Stimulated activated CD8-positive, alpha-beta memory T cell treated with anti-CD3 and anti-CD28 coated beads, Interleukin-4, amount 100 ng/mL, for 48 hours (primary cell): ENCODE data around the gene ANTXR2.
"Not testable (repeated sequence)": the region's sequence is repeated elsewhere in the genome, so short reads cannot be mapped to it uniquely, and the experiment has no call there.

Experiments
- DNase-seq: peaks from one replicate; pipeline ENCODE4 v3.0.0-alpha.2; 2020

The ANTXR2 gene

DNA sequence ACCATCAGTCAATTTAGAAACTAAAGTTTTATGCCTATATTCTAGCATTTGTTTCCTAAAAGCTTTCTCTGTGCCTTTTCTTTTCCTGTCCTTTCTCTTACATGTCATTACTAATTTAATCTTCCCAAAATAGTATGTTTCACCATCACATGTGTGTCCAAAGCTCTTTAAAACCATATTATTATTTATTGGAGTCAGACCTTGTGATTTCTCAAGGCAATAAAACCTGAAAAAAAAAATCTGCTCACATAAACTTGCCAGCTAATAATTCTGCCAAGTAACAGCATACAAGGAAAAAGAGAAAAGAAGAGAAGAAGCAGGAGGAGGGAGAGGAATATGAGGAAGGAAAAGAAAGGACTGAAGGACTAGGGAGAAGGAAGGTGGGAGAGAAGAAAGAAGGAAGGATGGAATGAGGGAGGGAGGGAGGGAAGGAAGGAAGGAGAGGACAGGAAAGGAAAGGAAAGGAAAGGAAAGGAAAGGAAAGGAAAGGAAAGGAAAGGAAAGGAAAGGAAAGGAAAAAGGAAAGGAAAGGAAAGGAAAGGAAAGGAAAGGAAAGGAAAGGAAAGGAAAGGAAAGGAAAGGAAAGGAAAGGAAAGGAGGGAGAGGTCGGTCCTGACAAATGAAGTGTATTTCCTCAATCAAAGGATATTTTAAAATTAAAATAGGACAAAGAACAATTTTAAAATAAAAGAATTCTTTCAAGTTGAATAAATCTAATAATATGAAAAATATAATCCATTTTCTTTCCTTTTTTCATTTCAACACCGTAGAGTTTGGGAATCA, 57.4 kb downstream of the ANTXR2 start:
- no peak for DNase-seq

DNA sequence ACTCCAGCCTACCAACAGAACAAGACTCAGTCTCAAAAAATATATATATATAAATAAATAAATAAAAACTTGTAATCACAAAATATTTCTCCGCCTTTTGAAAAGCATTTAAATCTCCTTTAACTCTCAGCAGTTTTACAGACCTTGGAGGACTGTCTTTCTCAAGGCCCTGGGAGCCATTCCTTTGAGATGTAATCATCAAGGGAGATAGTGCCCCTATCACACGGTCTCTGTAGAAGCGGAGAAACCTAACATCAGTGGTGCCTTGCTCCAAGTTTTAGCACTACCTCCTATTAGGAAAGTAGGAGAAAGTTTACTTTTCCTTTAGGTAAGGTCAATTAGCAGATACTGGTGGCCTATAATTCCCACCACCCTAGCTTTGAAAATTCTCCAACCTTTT, 58.5 kb downstream of the ANTXR2 start:
- DNase-seq, result no peak

DNA sequence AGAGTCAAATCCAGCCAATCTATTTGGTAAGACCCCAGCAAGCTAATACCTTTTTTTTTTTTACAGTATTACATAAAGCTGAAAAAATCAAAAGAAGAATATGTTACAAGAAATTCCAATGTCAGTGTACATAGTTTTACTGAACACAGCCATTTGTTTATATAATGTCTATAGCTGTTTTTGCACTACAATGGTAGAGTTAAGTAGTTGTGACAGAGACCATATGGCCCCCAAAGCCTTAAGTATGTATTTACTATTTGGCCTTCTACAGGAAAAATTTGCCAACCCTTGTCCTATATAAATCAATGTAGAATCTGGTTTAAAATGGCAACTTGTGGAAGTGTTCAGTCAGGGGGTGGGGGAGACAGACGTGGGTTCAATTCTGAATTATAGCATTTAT, 60.7 kb downstream of the ANTXR2 start:
- DNase-seq, result no peak

DNA sequence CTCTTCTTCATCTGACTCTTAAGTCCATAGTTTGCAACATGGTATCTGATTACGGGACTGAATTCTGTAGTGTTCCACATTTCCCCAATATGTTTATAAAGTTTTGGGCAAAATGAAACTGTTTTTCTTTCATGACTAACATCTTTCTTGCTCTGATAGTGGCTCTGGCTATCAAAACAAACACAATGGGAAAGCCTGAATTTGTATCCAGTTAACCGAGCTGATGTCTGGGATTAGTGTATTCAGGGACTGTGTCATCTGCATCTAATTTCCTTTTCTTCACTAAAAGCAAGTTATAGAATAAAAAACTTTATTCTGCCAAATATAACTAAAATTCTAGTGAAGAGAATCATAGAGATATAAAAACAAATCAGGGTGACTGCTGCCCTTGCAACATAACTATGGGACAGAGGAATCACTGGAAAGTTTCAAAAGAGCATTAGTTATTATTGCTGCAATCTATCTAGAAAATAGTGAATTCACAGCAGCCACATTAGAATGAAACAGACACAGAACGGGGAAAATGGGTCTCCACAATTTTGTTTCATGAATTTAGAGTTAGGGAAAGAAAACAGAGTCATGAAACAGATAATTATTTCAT, 61.3 kb downstream of the ANTXR2 start:
- DNase-seq, result no peak

DNA sequence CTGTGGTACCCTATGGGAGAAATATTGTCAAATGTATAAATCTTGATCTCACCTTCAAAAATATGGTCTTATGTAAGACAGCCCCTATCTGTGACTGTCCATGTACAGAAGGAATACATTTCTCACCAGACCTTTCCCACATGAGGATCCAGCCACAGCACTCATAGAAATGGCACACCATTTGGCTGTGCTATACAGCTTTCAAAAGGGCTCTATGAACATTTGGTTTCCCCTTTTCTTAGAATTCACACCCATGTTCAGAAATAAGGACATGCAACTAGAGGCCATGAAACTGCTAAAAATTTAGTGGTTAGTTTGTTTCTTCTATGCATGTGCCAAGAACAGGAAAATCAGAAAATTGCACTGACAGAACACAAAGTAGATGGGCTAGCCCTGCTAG, 62.7 kb downstream of the ANTXR2 start:
- DNase-seq, result no peak

DNA sequence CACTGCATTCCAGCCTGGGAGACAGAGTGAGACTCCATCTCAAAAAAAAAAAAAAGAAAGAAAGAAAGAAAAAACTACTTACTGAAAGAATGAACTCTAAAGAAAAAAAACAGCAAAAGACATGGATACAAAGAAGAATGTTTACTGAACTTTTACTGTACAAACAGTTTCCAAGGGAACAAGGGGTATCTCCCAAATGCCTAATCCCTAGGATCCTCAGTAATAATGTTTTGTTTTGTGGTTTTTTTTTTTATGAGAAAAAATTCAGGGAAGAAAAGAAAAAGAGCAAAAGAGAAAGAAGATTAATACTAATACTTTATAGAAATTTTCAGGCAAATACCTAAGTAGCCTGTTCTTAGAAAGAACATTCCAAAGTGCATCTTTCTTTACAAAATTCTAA, 63.2 kb downstream of the ANTXR2 start:
- DNase-seq, result no peak

DNA sequence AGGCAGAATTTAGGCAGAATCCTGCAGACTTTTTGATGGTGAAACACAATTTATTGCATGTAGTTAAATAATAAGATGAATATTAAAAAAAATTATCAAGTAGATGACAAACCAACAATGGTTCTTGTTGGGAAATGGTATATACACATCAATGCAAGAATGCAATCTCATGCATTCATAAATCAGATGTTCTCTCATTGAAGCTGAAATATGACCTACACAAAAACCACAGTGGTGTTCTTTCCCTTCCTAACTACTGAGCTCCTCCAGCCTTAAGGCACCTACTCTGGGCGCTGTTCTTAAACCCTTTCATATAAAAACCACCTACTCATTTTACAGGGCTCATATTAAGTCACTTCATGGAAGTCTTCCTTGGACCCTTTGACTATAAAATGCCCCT, 64.1 kb downstream of the ANTXR2 start:
- no peak for DNase-seq

DNA sequence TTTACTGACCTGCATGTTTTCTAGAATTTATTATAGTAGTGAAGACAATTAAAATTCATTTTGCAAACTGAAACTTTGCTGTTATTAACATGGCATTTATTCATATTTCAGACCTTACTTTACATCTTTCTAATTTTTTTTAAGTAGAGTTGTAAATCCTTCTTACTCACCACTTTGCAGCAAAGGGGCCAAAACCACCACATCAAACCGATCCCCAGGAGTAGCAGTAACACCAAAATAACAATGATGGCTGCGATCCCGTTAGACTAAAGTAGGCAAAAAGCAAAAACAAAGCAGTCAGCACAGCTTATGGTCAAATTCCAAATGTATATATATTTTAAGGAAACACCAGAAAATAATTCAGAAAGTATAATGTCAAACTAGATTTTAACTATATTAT, 64.7 kb downstream of the ANTXR2 start:
- DNase-seq, result no peak

DNA sequence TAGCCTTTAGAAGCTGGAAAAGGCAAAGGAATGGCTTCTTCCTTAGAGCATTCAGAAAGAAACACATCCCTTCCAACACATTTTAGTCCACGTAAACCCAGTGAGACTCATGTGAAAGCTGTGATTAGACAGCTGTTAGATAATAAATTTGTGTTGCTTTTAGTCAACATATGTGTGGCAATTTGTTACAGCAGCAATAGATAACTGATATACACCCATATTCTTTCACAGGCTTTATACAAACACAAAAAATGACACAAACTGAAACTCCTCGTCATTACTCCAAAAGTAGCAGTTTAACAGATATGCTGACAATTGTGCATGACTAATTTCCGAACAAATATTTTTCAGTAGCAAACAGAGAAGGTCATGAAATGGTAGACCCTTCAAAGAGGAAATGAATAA, 65.3 kb downstream of the ANTXR2 start:
- no peak for DNase-seq

DNA sequence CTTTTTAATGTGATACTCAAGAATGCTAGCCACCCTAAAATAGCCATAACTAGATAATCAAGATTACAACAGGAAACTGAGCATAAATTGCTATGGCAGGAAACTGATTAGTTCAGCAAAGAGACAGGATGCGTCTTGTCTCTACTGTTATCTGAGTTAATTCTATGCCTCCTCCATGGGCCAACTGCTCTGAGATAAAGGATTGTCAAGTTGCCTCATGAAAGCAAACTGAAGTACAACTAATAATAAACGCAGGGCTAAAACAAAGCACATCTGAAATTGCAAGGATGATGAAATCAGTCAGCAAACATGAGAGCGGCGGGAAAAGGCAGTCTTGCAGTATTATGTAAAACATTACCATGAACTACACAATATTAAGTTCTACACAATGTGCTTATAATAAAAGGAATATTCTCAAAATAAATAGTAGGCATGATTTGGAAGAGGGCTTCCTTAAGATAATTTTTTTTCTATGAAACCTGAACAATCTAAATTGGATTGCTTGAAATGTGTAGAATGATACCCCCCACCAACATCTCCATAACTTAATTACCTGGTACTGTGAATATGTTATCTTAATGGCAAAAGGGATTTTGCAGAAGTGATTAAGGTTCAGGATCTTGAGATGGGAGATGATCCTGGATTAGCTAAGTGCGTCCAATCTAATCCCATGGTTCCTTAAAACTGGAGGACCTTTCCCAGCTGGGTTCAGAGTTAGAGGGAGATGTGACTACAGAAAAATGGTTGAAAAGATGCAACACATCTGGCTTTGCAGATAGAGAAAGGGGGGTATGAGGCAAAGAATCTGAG, 65.9 kb downstream of the ANTXR2 start:
- no peak for DNase-seq

DNA sequence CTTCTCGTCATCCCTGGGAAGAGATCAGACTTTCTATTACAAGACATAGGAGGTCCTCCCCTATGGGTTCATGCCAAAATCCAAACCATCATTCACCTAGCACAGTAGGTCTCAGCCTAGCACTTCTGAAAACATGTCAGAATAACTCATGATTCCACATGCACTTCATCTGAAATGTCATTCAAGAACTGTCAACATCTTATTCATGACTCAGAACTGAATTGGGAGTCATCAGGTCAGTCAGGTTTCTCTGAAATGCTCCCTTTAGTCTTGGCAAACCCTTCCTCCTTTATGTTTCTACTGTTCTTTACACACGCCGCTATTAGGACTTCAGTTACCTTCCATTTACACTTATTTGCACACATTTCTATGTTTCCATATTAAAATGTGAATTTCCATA, 67.2 kb downstream of the ANTXR2 start:
- no peak for DNase-seq

DNA sequence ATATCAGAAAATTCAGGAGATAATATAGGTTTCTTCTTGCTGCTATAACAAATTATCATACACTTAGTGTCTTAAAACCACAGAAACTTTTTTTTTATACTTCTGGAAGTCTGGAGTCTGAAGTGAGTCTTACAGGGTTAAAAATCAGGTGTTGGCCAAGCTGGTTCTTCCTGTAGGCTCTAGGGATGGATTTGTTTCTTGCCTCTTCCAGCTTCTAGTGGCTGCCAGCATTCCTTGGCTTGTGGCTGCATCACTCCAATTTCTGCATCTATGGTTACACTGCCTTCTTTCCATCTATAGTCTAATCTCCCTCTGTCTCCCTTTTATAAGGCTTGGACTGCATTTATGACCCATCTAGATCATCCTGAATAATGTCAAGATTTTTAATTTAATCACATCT, 68.7 kb downstream of the ANTXR2 start:
- no peak for DNase-seq

DNA sequence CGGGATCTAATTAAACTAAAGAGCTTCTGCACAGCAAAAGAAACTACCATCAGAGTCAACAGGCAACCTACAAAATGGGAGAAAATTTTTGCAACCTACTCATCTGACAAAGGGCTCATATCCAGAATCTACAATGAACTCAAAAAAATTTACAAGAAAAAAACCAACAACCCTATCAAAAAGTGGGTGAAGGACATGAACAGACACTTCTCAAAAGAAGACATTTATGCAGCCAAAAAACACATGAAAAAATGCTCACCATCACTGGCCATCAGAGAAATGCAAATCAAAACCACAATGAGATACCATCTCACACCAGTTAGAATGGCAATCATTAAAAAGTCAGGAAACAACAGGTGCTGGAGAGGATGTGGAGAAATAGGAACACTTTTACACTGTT, 70.5 kb downstream of the ANTXR2 start:
- DNase-seq, result not testable (repeated sequence)

DNA sequence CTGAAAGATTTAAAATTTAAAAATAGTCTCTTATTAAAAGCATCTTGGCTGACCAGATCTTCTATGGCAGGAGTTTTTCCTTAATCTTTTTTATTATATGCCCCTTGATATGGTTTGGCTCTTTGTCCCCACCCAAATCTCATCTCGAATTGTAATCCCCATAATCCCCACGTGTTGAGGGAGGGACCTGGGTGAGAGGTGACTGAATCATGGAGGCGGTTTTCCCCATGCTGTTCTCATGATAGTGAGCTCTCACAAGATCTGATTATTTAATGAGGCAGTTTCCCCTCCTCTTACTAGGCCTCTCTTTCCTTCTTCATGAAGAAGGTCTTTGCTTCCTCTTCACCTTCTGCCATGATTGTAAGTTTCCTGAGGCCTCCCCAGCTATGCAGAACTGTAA, 74.0 kb downstream of the ANTXR2 start:
- not testable (repeated sequence) for DNase-seq

DNA sequence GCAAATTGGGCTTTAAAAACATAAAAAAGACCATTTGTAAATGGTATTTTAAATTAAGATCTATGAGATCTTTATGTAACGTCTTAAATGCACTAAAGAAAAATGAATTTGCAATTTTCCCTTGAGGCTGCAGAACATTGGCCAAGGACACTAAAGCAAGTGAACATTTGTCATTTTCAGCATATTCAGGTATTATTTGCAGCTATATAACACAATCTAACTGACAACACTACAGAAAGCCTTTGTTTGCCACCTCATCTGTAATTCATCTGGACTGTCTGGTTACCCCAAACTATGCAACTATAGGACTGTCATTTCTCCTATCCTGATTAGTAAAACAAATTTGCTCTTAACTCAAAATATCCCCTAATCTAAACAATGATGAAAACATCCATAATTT, 74.8 kb downstream of the ANTXR2 start:
- no peak for DNase-seq

DNA sequence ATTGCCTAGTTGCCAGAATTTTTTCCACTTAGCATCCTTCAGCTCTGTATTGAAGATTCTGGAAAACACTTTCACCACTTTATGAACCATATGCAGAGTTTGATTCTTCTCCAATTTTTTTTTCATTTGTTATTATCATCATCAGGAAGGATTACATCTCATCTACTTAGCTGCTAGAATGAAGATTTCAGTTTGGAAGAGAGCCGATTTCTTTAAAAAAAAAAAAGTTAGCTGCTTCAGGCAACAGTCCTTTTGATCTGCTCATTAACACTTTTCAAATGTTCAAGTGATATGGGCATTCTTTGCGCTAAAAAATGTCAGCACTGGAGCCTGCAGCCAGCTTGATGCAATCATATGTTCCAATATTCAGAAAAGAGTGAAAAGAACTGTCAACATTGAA, 76.2 kb downstream of the ANTXR2 start:
- DNase-seq, result no peak

DNA sequence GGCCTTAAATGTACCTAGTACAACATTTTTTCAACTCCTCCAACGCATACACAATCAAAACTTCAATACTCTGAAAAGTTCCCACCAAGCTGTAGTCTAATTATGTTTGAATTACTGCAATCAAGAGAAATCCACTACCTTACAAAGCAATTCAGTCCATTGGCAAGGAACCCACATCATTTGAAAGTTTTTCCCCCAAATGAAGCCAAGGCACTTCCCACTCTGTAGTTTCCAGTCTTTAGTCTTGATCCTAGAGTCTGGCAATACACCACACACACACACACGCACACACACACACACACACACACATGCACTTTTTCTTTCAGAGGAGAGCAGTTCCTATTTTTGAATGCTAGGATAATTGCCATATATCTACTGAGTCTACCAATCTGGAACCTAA, 79.6 kb downstream of the ANTXR2 start:
- no peak for DNase-seq

DNA sequence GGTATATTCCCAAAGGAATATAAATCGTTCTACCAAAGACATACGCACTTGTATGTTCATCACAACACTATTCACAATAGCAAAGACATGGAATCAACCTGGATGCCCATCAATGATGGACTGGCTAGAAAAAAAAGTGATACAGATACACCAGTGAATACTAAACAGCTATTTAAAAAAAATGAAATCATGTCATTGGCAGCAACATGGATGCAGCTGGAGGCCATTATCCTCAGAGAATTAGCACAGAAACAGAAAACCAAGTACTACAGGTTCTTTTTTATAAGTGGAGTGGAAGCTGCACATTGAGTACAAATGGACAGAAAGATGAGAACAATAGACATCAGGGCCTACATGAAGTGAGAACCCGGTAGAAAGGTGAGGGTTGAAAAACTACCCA, 81.4 kb downstream of the ANTXR2 start:
- no peak for DNase-seq

DNA sequence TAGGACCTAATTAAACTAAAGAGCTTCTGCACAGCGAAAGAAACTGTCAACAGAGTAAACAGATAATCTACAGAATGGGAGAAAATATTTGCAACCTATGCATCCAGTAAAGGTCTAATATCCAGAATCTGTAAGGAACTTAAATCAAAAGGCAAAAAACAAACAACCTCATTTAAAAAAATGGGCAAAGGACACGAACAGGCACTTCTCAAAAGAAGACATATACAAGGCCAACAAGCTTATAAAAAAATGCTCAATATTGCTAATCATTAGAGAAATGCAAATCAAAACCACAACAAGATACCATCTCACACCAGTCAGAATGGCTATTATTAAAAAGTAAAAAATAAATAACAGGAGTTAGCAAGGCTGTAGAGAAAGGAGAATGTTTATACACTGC, 81.9 kb downstream of the ANTXR2 start:
- not testable (repeated sequence) for DNase-seq

DNA sequence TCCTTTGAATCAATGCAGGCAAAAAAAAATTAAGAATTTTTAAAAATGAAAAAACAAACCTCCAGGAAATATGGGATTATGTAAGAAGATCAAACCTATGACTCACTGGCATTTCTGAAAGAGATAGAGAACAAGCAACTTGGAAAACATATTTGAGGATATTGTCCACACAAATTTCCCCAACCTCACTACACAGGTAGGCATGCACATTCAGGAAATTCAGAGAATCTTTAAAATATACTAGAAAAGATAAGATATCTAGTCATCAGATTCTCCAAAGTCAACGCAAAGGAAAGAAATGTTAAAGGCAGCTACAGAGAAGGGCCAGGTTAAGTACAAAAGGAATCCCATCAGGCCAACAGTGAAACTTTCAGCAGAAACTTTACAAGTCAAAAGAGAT, 85.6 kb downstream of the ANTXR2 start:
- DNase-seq, result no peak

DNA sequence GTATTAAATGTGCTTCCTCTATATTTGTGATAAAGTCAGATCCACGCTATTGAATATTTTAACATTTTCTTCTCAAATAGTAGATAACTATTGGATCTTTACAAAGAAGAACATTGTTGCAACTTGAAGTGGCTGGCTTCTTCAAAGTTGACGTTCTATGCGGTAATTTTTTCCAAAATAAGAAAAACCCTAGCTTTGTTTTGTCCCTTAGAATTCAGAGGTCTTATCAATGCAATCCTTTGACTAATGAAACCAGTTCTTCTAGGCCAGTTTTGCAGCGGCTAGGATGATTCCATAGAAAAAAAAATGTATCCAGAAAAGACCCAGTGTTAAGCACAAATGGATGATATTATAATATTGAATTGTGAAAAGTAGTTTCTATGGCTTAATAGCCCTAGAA, 89.6 kb downstream of the ANTXR2 start:
- no peak for DNase-seq

DNA sequence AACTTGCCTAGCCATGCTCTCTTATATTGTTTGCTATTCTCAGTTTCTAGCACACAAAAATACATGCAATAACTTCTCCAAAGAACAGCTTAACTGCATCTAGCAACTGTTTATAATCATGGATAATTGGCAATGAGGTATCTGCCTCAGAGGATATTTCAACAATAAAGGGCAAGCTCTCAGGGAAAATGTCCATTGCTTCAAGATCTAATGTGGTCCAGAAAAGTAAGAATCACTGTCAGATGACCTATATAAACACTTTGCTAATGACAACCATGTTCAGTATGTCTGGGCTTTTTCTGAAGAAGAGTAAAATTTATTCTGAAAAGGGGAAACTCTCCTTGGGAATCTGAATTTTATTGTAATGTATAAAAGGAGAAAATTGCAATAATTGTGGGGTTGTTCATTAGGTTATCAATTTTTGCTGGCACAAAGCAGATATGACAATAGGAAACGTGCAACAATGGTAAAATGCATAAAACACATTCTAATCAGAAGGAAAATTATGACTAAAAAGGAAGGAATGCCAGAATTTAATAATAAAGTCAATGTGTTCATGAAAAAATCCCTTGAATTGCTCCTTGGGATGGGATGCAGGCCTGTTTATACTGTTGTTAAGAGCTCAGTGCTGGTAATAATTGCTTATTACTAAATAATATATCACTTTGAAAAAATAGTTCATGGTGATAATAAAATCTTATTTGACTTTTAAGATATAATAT, 90.3 kb downstream of the ANTXR2 start:
- DNase-seq, result no peak

DNA sequence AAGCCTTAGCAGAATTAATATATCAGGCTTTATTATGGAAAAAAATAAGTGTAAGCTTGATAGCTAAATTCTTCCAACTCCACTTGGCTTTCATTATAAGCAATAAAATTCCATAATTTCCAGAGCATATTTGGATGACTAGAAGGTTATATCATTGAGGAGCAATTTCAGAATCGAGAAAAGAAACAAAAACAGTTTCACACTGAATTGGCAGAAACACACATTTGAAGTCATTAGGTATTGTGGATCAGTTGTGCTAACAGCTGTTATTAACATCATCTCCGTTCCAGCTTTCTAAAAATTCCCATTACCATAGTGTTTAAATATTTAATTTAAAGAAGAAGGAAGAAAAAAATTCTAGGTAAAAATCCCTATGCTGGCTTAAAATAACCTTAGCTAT, 92.6 kb downstream of the ANTXR2 start:
- DNase-seq, result no peak
